PC-9 (cell line): ENCODE data around the gene CRYGS. TPM values are rescaled to one million over a fixed set of nuclear protein-coding genes. Genes with fewer than 3 reads are reported as not detected.
"Not testable (repeated sequence)": the region's sequence is repeated elsewhere in the genome, so short reads cannot be mapped to it uniquely, and the experiment has no call there.

Experiments used
- BruUV-seq: library from RNA; stranded (reverse); fragments of 400-500 nt; replicated peaks from 2 replicates; lab custom pipeline; 2021; lab: Mats Ljungman, UMichigan
- CTCF ChIA-PET: fragments of 300-600 bp; sonication (Branson Sonifier 250); formaldehyde crosslinking; loops from one replicate; lab custom pipeline; 2022; ENCODE audit warnings: antibody characterized with exemption; lab: Charles Lee
- POLR2A ChIA-PET: fragments of 300-600 bp; sonication (Branson Sonifier 250); formaldehyde crosslinking; loops from one replicate; lab custom pipeline; 2022; ENCODE audit warnings: antibody characterized with exemption; ENCODE audit not compliant: unreplicated experiment; lab: Charles Lee
- DNase-seq, 2 experiments: peaks; one replicate each; pipeline versions ENCODE4 v3.0.0 to v3.0.0-alpha.2; 2015 to 2022; ENCODE audit warnings: mixed read lengths in 1 of 2
- H2AFZ ChIP-seq: fragments of 200-600 bp; sonication (generic); 2 replicates; pipeline ENCODE4 v1.8.1; 2017; ENCODE audit warnings: antibody characterized with exemption
- H3F3A ChIP-seq: fragments of 200-600 bp; sonication (generic); 2 replicates; pipeline ENCODE4 v1.8.1; 2017; ENCODE audit warnings: antibody characterized with exemption, mild to moderate bottlenecking, low read depth; ENCODE audit not compliant: insufficient read depth
- H3K27ac ChIP-seq: fragments of 200-600 bp; sonication (generic); 2 replicates; pipeline ENCODE4 v1.6.1; 2016; ENCODE audit warnings: mixed run types
- H3K27me3 ChIP-seq: fragments of 200-600 bp; sonication (generic); 2 replicates; pipeline ENCODE4 v1.6.1; 2016; ENCODE audit warnings: low read depth, mixed run types; ENCODE audit not compliant: insufficient read depth
- H3K36me3 ChIP-seq: fragments of 200-600 bp; sonication (generic); 2 replicates; pipeline ENCODE4 v1.6.1; 2016; ENCODE audit warnings: low read depth, mixed run types
- H3K4me1 ChIP-seq: fragments of 200-600 bp; sonication (generic); replicated peaks from 2 replicates; pipeline ENCODE4 v1.6.1; 2016; ENCODE audit warnings: mixed run types; ENCODE audit not compliant: insufficient read depth
- H3K4me2 ChIP-seq: fragments of 200-600 bp; sonication (generic); 2 replicates; pipeline ENCODE4 v1.6.1; 2017; ENCODE audit warnings: mixed run types
- H3K4me3 ChIP-seq: fragments of 200-600 bp; sonication (generic); 2 replicates; pipeline ENCODE4 v1.6.1; 2016; ENCODE audit warnings: mixed run types
- H3K79me2 ChIP-seq: fragments of 200-600 bp; sonication (generic); 2 replicates; pipeline ENCODE4 v1.6.1; 2017; ENCODE audit warnings: low read depth, mixed run types
- H3K9me2 ChIP-seq: fragments of 200-600 bp; sonication (generic); 2 replicates; pipeline ENCODE4 v1.8.1; 2017; ENCODE audit warnings: mild to moderate bottlenecking; ENCODE audit not compliant: insufficient read depth
- H3K9me3 ChIP-seq: fragments of 200-600 bp; sonication (generic); 2 replicates; pipeline ENCODE4 v1.8.1; 2016; ENCODE audit warnings: low read depth; ENCODE audit not compliant: insufficient read depth
- H4K20me1 ChIP-seq: fragments of 200-600 bp; sonication (generic); 2 replicates; pipeline ENCODE4 v1.8.1; 2017; ENCODE audit not compliant: insufficient read depth
- CTCF ChIP-seq: fragments of 200-600 bp; sonication (generic); conservative IDR thresholded peaks from 2 replicates; pipeline ENCODE4 v1.6.1; 2017; ENCODE audit warnings: mixed run types, antibody characterized with exemption, mild to moderate bottlenecking, moderate library complexity
- EZH2 ChIP-seq: fragments of 200-600 bp; sonication (generic); IDR thresholded peaks from 2 replicates; pipeline ENCODE4 v1.8.0; 2017; ENCODE audit warnings: antibody characterized with exemption, low read depth
- intact Hi-C: fragments of 100-400 bp; cut with micrococcal nuclease; formaldehyde crosslinking; loops from one replicate; pipeline ENCODE4 v1.10.0; 2022; ENCODE audit not compliant: unreplicated experiment
- total RNA-seq: library from RNA; stranded (reverse); gene quantifications from 2 replicates; pipeline ENCODE4 v1.2.3, GENCODE V29; 2021

The CRYGS gene
- total RNA-seq, 1 experiment from 2014 or later = 2.8 TPM

- H3K27me3 ChIP-seq = no peaks in the 10 kb centered on the region
- 0 out of 2 replicates have a peak overlapping the region, but pooled peaks have one; percentile 15 for H2AFZ ChIP-seq
- H3F3A ChIP-seq = peaks cover 41% of the 10 kb centered on the region
- H3K79me2 ChIP-seq = no peaks in the 10 kb centered on the region
- TF ChIP-seq EZH2 (no peak), CTCF (no peak)
- H3K4me1 ChIP-seq = peaks cover 40% of the 10 kb centered on the region
- no peaks in the 10 kb centered on the region for H4K20me1 ChIP-seq
- peak; percentile 35 to 90 for DNase-seq
- peak overlapping the region; percentile 38; the same call in 1 of the 2 replicates for H3K4me3 ChIP-seq
- H3K27ac ChIP-seq = peak overlapping the region; percentile 87
- ChIA-PET POLR2A (interaction anchor here (0.8 kb wide), 2 partner anchors 26 to 790 kb away, joined by 5 to 8 read pairs; no protein-coding TSS in a partner anchor), CTCF (interaction anchor here (0.7 to 2.0 kb wide), 6 partner anchors 13 to 551 kb away, joined by 3 to 16 read pairs (median 7); partner anchors contain the start of gene RPL39L)
- H3K36me3 ChIP-seq = peaks cover 22% of the 10 kb centered on the region; the same call in 1 of the 2 replicates
- peak overlapping the region; percentile 74 for H3K4me2 ChIP-seq
- no peaks in the 10 kb centered on the region for H3K9me3 ChIP-seq
- no TSS peak for BruUV-seq
- intact Hi-C loops = no loop called here
- H3K9me2 ChIP-seq = no peaks in the 10 kb centered on the region
These were observed 44.5 kb upstream of the CRYGS start for GRCh38 chr3:186588632-186589031.

- POLR2A ChIA-PET = interaction anchor here (0.6 kb wide), 1 partner anchor 165 kb away, joined by 4 read pairs; no protein-coding TSS in a partner anchor
- H3K9me3 ChIP-seq = no peaks in the 10 kb centered on the region
- H3K4me3 ChIP-seq = no peak overlapping the region
- no TSS peak for BruUV-seq
- H2AFZ ChIP-seq = no peak overlapping the region
- CTCF ChIA-PET = interaction anchor here (0.9 kb wide), 1 partner anchor 46 kb away, joined by 4 read pairs; no protein-coding TSS in a partner anchor
- no peaks in the 10 kb centered on the region for H3K27me3 ChIP-seq
- peaks cover 40% of the 10 kb centered on the region for H3K4me1 ChIP-seq
- no peak for DNase-seq
- H4K20me1 ChIP-seq = no peaks in the 10 kb centered on the region
- no peaks in the 10 kb centered on the region for H3K9me2 ChIP-seq
- TF ChIP-seq EZH2 (no peak), CTCF (no peak)
- no peaks in the 10 kb centered on the region for H3K79me2 ChIP-seq
- intact Hi-C loops = no loop called here
- peaks cover 30% of the 10 kb centered on the region for H3K36me3 ChIP-seq
- H3F3A ChIP-seq = peaks cover 47% of the 10 kb centered on the region
- no peak overlapping the region for H3K4me2 ChIP-seq
- H3K27ac ChIP-seq = no peak overlapping the region
These were observed 43.0 kb upstream of the CRYGS start for GRCh38 chr3:186587183-186587582.

GRCh38 chr3:186586245-186586644 lies 42.1 kb upstream of the CRYGS start:
- peaks cover 36% of the 10 kb centered on the region for H3K4me1 ChIP-seq
- H3K4me2 ChIP-seq, intact Hi-C loops, H3K4me3 ChIP-seq, DNase-seq, BruUV-seq, H3K79me2 ChIP-seq, H2AFZ ChIP-seq, POLR2A ChIA-PET, H3K9me2 ChIP-seq, H4K20me1 ChIP-seq, H3K27me3 ChIP-seq, H3K9me3 ChIP-seq, H3K27ac ChIP-seq: not testable (repeated sequence)
- H3F3A ChIP-seq = peaks cover 45% of the 10 kb centered on the region
- peaks cover 40% of the 10 kb centered on the region for H3K36me3 ChIP-seq
- CTCF ChIA-PET = interaction anchor here (0.6 kb wide), 1 partner anchor 21 kb away, joined by 4 read pairs; no protein-coding TSS in a partner anchor
